GM12874 (cell line): ENCODE data around the gene MYO7A.

Experiments used
- CTCF ChIP-seq: IDR thresholded peaks from 2 replicates; pipeline ENCODE4 v1.5.1; 2011; ENCODE audit warnings: low read depth, mild to moderate bottlenecking, control low read depth, low read length, moderate library complexity; ENCODE audit not compliant: insufficient read depth

MYO7A gene

GRCh38 chr11:77094841-77095365 is 33.1 kb upstream of the MYO7A start:
- TF ChIP-seq CTCF, result no peak

- TF ChIP-seq CTCF, result no peak
Observed at GRCh38 chr11:77095551-77096490, 32.2 kb upstream of the MYO7A start.

- TF ChIP-seq CTCF, result no peak
Observed at GRCh38 chr11:77096591-77097019, 31.4 kb upstream of the MYO7A start.

- no peak for TF ChIP-seq CTCF
Observed at GRCh38 chr11:77100166-77101042, 27.6 kb upstream of the MYO7A start.

GRCh38 chr11:77101043-77101537 is 27.0 kb upstream of the MYO7A start:
- TF ChIP-seq CTCF, result peak; percentile 46; the same call in 1 of the 2 replicates

- TF ChIP-seq CTCF, result no peak
Observed at GRCh38 chr11:77102246-77103210, 25.5 kb upstream of the MYO7A start, which contains the start of gene OMP. Gene OMP, plus strand, starts transcription at chr11:77102840. Its CDS starts 0 bp downstream, at chr11:77102840.
